Spleen (tissue), 7 donors: ENCODE data around the gene CCNL2.

Experiments
- CTCF ChIP-seq, 11 experiments: fragments of 200-600 bp in 7 of 11; fragments of 450-650 bp in 4 of 11; sonication (generic) in 4 of 11; IDR thresholded peaks in 8 of 11; conservative IDR thresholded peaks in 3 of 11; 1 replicate in 7 of 11; 2 replicates in 4 of 11; pipeline versions ENCODE4 v1.4.0 to v1.8.0; 2016 to 2021; ENCODE audit warnings: antibody characterized with exemption in 11 of 11, inconsistent platforms in 4 of 11, mild to moderate bottlenecking in 1 of 11
- POLR2A ChIP-seq, 3 donors: fragments of 450-650 bp; IDR thresholded peaks; one replicate each; pipeline ENCODE4 v1.5.1; 2017; ENCODE audit warnings: antibody characterized with exemption in 3 of 3, mild to moderate bottlenecking in 1 of 3
- POLR2AphosphoS5 ChIP-seq, 3 donors: sonication (generic); formaldehyde crosslinking; IDR thresholded peaks; one replicate each; pipeline ENCODE4 v1.5.1; 2017; ENCODE audit warnings: antibody characterized with exemption in 3 of 3
- donor health status: DM: no; HTN: no; CAD: no; lungs with moderate emphysema.
- donor health status: DM: no; HTN: no; CAD: no.
- donor health status: DM: no; HTN: no; CAD: no.

GRCh38 chr1:1335792-1336248, 63.3 kb downstream of the CCNL2 start:
- no peak for TF ChIP-seq POLR2A (IDR thresholded peaks at IDR 0.05)
- TF ChIP-seq POLR2AphosphoS5 (IDR thresholded peaks at IDR 0.05), result no peak
- no peak for TF ChIP-seq CTCF (IDR thresholded peaks at IDR 0.05 in 8 of 11, conservative IDR thresholded peaks at IDR 0.05 in 3 of 11)
